Esophagus squamous epithelium (tissue), 5 donors: ENCODE data around the gene F5. TPM values are rescaled to one million over a fixed set of nuclear protein-coding genes. Genes with fewer than 3 reads are reported as not detected.

Experiments used
- DNase-seq: peaks from one replicate; lab custom pipeline; 2025; lab: John Stamatoyannopoulos, UW
- H3K27ac ChIP-seq, 4 donors: fragments of 200-600 bp; sonication (generic); one replicate each; pipeline ENCODE4 v1.5.1; 2016 to 2019; ENCODE audit warnings: mild to moderate bottlenecking in 1 of 4
- H3K27me3 ChIP-seq, 4 donors: fragments of 200-600 bp; sonication (generic); 1 replicate in 3 of 4; 2 replicates in 1 of 4; pipeline versions ENCODE4 v1.5.1 to v1.6.0; 2017 to 2021; ENCODE audit warnings: antibody characterized with exemption in 1 of 4
- H3K36me3 ChIP-seq, 3 donors: fragments of 200-600 bp; sonication (generic); one replicate each; pipeline ENCODE4 v1.5.1; 2016 to 2019
- H3K4me1 ChIP-seq, 3 donors: fragments of 200-600 bp; sonication (generic); one replicate each; pipeline ENCODE4 v1.5.1; 2017 to 2019
- H3K4me3 ChIP-seq, 4 donors: fragments of 200-600 bp; sonication (generic); 1 replicate in 3 of 4; 2 replicates in 1 of 4; pipeline ENCODE4 v1.5.1; 2016 to 2019; ENCODE audit warnings: mild to moderate bottlenecking in 2 of 4, moderate library complexity in 1 of 4
- H3K9me3 ChIP-seq, 3 donors: fragments of 200-600 bp; sonication (generic); one replicate each; pipeline ENCODE4 v1.5.1; 2016 to 2019
- CTCF ChIP-seq, 6 experiments: fragments of 450-650 bp in 4 of 6; fragments of 200-600 bp in 2 of 6; sonication (generic) in 2 of 6; IDR thresholded peaks; one replicate each; pipeline ENCODE4 v1.5.1; 2016 to 2019; ENCODE audit warnings: antibody characterized with exemption in 6 of 6, mild to moderate bottlenecking in 4 of 6, moderate library complexity in 4 of 6
- POLR2A ChIP-seq, 4 donors: fragments of 450-650 bp; IDR thresholded peaks; one replicate each; pipeline ENCODE4 v1.6.1; 2017; ENCODE audit warnings: antibody characterized with exemption in 4 of 4, mild to moderate bottlenecking in 4 of 4, moderate library complexity in 3 of 4
- WGBS, 2 donors: methylation state at CpG; one replicate each; pipeline ENCODE4 v1.1.5; 2018; 5-methylcytosine and 5-hydroxymethylcytosine counted together
- intact Hi-C: fragments of 100-400 bp; cut with DNase I; formaldehyde crosslinking; loops from one replicate; pipeline ENCODE4 v1.15.0; 2022
- total RNA-seq, 4 donors: library from RNA; depleted of rRNA; stranded (reverse); fragments of >200 nt; gene quantifications; one replicate each; pipeline ENCODE4 v1.1.0, GENCODE V29; 2016
- donor health status: DM: yes; HTN: yes; CAD: no.

F5 gene
- total RNA-seq, 4 donors from 2014 or later: 0.13 to 0.41 TPM; not detected in 2

DNA sequence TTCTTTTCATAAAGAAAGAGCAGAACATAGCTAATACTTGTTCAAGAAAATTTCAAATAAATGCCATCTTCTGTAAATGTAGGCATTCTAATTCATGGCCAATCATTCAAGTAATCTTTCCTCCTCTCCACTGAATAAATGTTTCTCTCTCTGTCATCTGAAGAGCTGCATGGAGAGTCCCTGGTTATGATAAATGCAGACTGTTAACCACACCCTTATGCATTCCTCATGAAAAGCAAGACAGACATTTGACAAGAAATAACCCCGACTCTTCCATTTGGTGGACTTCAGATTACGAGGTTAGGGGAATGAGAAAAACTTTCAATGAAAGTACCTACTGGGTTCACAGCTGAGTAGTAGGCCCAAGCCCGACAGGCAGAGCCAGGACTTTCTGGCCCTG is 55.8 kb downstream of the F5 start:
- Histone ChIP-seq H3K4me3 (no peak overlapping the region), H3K27ac (no peak overlapping the region), H3K27me3 (no peaks in the 10 kb centered on the region), H3K36me3 (no peaks in the 10 kb centered on the region), H3K4me1 (peaks cover 0 to 30% (median 5%) of the 10 kb centered on the region in 3 donors), H3K9me3 (no peaks in the 10 kb centered on the region)
- intact Hi-C loops: no loop called here
- WGBS, 2 donors: 67 to 71% methylated on average over 3 of the region's 3 CpGs
- no peak for DNase-seq
- no peak for TF ChIP-seq CTCF (IDR thresholded peaks at IDR 0.05)
- TF ChIP-seq POLR2A (IDR thresholded peaks at IDR 0.05): no peak

- 19 to 29% methylated on average over 3 of the region's 3 CpGs for WGBS, 2 donors
- Histone ChIP-seq H3K9me3 (no peaks in the 10 kb centered on the region), H3K4me3 (peak overlapping the region in 3 of 4 donors; percentile 10 to 12 (median 10)), H3K36me3 (no peaks in the 10 kb centered on the region), H3K4me1 (peaks cover 0 to 30% (median 5%) of the 10 kb centered on the region in 3 donors), H3K27me3 (no peaks in the 10 kb centered on the region), H3K27ac (peak overlapping the region; percentile 46 to 88 (median 76))
- intact Hi-C loops: no loop called here
- no peak for DNase-seq
- TF ChIP-seq POLR2A (IDR thresholded peaks at IDR 0.05) (no peak), CTCF (IDR thresholded peaks at IDR 0.05) (no peak)
These were observed 57.1 kb downstream of the F5 start for GRCh38 chr1:169529068-169529642.

- H3K27ac ChIP-seq: peak overlapping the region; percentile 46 to 88 (median 76)
- peak overlapping the region in 3 of 4 donors; percentile 10 to 12 (median 10) for H3K4me3 ChIP-seq
- intact Hi-C loops: no loop called here
- TF ChIP-seq POLR2A (IDR thresholded peaks at IDR 0.05) (no peak), CTCF (IDR thresholded peaks at IDR 0.05) (no peak)
- WGBS, 2 donors: 49 to 50% methylated on average over 9 of the region's 9 CpGs
- H3K36me3 ChIP-seq: no peaks in the 10 kb centered on the region
- DNase-seq: no peak
- H3K4me1 ChIP-seq: peaks cover 0 to 30% (median 5%) of the 10 kb centered on the region in 3 donors
- no peaks in the 10 kb centered on the region for H3K27me3 ChIP-seq
- no peaks in the 10 kb centered on the region for H3K9me3 ChIP-seq
These were observed 57.8 kb downstream of the F5 start for GRCh38 chr1:169528215-169529067.

GRCh38 chr1:169527451-169528214 is 58.6 kb downstream of the F5 start:
- no peaks in the 10 kb centered on the region for H3K27me3 ChIP-seq
- no peaks in the 10 kb centered on the region for H3K36me3 ChIP-seq
- intact Hi-C loops: no loop called here
- peaks cover 0 to 30% (median 5%) of the 10 kb centered on the region in 3 donors for H3K4me1 ChIP-seq
- TF ChIP-seq CTCF (IDR thresholded peaks at IDR 0.05): no peak
- no peak for TF ChIP-seq POLR2A (IDR thresholded peaks at IDR 0.05)
- no peaks in the 10 kb centered on the region for H3K9me3 ChIP-seq
- no peak for DNase-seq
- no peak overlapping the region for H3K4me3 ChIP-seq
- H3K27ac ChIP-seq: peak overlapping the region; percentile 46 to 88 (median 76)
- WGBS, 2 donors: 62 to 75% methylated on average over 5 of the region's 5 CpGs
